ENCODE data around the gene PIM1. TPM values are rescaled to one million over a fixed set of nuclear protein-coding genes. Genes with fewer than 3 reads are reported as not detected.
A peak's percentile ranks its signal among the peaks of the same experiment; 100 is the strongest.

The PIM1 gene
- total RNA-seq, 1 donor from 2014 or later: 12.8 TPM

DNA sequence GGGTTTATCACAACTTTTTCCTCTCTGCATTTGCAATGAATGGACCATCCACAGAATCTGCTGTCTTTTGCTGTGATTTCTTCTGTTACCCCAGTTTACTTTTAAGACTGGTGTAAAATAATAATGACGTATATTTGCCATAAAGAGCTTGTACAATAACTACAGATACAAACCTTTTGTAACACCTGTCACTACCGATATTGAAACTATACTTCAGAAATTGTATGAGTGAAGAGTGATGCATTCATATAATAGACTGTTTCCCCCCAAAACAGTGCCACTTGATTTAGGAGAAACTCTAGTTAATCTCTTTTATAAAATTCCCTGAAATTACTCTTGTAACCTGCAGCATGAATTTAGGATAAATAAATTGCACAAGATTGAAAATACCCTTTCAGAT lies 26.4 kb upstream of the PIM1 start:
- H3K9me3 Mint-ChIP-seq (ENCODE audit: unreplicated experiment): no peaks in the 10 kb centered on the region
- peak overlapping the region; percentile 90 for H3K27ac Mint-ChIP-seq (ENCODE audit: unreplicated experiment)
- H3K36me3 Mint-ChIP-seq (ENCODE audit: unreplicated experiment): no peaks in the 10 kb centered on the region
- no peak for DNase-seq (ENCODE audit: extremely low spot score, unreplicated experiment)
- H3K27me3 Mint-ChIP-seq (ENCODE audit: unreplicated experiment): no peaks in the 10 kb centered on the region
- TF ChIP-seq, protein P1, sequence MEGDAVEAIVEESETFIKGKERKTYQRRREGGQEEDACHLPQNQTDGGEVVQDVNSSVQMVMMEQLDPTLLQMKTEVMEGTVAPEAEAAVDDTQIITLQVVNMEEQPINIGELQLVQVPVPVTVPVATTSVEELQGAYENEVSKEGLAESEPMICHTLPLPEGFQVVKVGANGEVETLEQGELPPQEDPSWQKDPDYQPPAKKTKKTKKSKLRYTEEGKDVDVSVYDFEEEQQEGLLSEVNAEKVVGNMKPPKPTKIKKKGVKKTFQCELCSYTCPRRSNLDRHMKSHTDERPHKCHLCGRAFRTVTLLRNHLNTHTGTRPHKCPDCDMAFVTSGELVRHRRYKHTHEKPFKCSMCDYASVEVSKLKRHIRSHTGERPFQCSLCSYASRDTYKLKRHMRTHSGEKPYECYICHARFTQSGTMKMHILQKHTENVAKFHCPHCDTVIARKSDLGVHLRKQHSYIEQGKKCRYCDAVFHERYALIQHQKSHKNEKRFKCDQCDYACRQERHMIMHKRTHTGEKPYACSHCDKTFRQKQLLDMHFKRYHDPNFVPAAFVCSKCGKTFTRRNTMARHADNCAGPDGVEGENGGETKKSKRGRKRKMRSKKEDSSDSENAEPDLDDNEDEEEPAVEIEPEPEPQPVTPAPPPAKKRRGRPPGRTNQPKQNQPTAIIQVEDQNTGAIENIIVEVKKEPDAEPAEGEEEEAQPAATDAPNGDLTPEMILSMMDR (IDR thresholded peaks at IDR 0.05): no peak
- peaks cover 40% of the 10 kb centered on the region for H3K4me1 Mint-ChIP-seq (ENCODE audit: unreplicated experiment)
- H3K4me3 Mint-ChIP-seq (ENCODE audit: unreplicated experiment): no peak overlapping the region

DNA sequence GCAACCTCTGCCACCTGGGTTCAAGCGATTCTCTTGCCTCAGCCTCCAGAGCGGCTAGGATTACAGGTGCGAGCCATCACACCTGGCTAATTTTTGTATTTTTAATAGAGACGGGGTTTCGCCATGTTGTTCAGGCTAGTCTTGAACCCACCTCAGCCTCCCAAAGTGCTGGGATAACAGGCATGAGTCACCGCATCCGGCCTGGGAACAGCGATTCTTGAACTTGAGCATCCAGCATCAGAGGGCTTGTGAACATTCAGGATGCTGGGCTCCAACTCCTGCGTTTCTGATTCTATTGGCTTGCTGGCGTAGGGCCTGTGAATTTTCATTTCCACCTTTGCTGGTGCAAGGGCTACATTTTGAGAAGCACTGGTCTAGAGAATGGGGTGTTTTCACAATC lies 24.5 kb upstream of the PIM1 start:
- Mint-ChIP-seq H3K4me1 (ENCODE audit: unreplicated experiment) (peaks cover 34% of the 10 kb centered on the region), H3K27ac (ENCODE audit: unreplicated experiment) (peak overlapping the region; percentile 18), H3K4me3 (ENCODE audit: unreplicated experiment) (no peak overlapping the region), H3K9me3 (ENCODE audit: unreplicated experiment) (no peaks in the 10 kb centered on the region), H3K36me3 (ENCODE audit: unreplicated experiment) (no peaks in the 10 kb centered on the region), H3K27me3 (ENCODE audit: unreplicated experiment) (no peaks in the 10 kb centered on the region)
- DNase-seq (ENCODE audit: extremely low spot score, unreplicated experiment): no peak
- TF ChIP-seq, protein P1 (IDR thresholded peaks at IDR 0.05): no peak

DNA sequence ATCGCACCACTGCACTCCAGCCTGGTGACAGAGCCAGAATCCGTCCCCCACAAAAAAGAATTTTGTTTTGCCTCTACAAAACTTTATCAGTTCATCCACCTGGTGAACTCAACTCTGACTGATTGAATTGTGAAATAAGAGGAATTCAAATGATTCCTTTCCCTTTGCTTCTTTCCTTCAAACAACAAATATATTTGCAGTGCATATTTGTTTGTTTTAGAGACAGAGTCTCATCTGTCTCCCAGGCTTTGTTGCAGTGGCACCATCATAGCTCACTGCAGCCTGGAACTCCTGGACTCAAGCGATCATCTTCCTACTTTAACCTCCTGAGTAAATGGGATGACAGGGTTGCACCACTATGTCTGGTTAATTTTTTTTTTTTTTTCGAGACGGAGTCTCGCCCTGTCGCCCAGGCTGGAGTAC lies 23.2 kb upstream of the PIM1 start:
- H3K27me3 Mint-ChIP-seq (ENCODE audit: unreplicated experiment): no peaks in the 10 kb centered on the region
- no peak overlapping the region for H3K27ac Mint-ChIP-seq (ENCODE audit: unreplicated experiment)
- DNase-seq (ENCODE audit: extremely low spot score, unreplicated experiment): no peak
- H3K4me3 Mint-ChIP-seq (ENCODE audit: unreplicated experiment): no peak overlapping the region
- TF ChIP-seq, protein P1 (IDR thresholded peaks at IDR 0.05): no peak
- H3K9me3 Mint-ChIP-seq (ENCODE audit: unreplicated experiment): no peaks in the 10 kb centered on the region
- no peaks in the 10 kb centered on the region for H3K36me3 Mint-ChIP-seq (ENCODE audit: unreplicated experiment)
- H3K4me1 Mint-ChIP-seq (ENCODE audit: unreplicated experiment): peaks cover 27% of the 10 kb centered on the region

DNA sequence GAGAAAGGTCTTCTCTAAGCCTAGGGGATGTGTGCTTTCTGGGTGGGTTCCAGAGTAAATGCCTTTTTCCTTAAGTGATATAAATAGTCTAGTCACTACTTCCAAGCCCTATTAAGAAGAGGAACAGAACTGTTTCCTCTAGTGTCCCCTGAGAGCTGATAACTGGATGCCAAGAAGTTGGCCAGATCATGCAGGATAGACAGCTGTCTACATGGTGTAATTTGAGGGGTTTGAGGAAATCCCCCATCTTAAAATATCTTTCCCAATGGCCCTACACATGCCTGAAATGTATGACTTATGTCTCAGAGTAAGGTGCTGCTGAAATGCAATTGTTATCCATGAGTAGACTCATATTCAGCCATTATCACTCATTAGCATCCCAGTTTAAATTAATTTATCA lies 20.2 kb upstream of the PIM1 start:
- Mint-ChIP-seq H3K4me3 (ENCODE audit: unreplicated experiment) (no peak overlapping the region), H3K4me1 (ENCODE audit: unreplicated experiment) (peaks cover 5% of the 10 kb centered on the region), H3K9me3 (ENCODE audit: unreplicated experiment) (no peaks in the 10 kb centered on the region), H3K27me3 (ENCODE audit: unreplicated experiment) (no peaks in the 10 kb centered on the region), H3K27ac (ENCODE audit: unreplicated experiment) (no peak overlapping the region), H3K36me3 (ENCODE audit: unreplicated experiment) (no peaks in the 10 kb centered on the region)
- DNase-seq (ENCODE audit: extremely low spot score, unreplicated experiment): no peak
- TF ChIP-seq, protein P1 (IDR thresholded peaks at IDR 0.05): no peak

DNA sequence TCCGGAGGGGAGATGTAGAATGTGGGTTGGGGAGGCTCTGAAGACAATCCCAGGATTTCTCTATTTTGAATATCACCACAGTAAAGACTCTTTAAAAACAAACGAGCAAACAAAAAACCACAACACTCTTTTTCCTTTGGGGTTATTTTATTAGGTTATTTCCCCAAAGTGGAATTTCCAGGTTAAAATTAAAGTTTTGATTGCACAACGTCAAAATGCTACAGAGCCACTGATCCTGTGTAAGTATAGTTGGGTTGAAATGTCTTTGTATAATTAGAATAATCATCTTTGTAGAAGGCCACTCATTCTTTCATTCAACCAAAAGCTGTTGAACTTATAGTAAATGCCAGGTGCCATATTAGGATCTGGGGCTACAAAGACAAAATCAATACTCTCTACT lies 19.6 kb upstream of the PIM1 start:
- Mint-ChIP-seq H3K9me3 (ENCODE audit: unreplicated experiment) (no peaks in the 10 kb centered on the region), H3K4me1 (ENCODE audit: unreplicated experiment) (peaks cover 5% of the 10 kb centered on the region), H3K27ac (ENCODE audit: unreplicated experiment) (no peak overlapping the region), H3K27me3 (ENCODE audit: unreplicated experiment) (no peaks in the 10 kb centered on the region), H3K36me3 (ENCODE audit: unreplicated experiment) (no peaks in the 10 kb centered on the region), H3K4me3 (ENCODE audit: unreplicated experiment) (no peak overlapping the region)
- TF ChIP-seq, protein P1 (IDR thresholded peaks at IDR 0.05): no peak
- DNase-seq (ENCODE audit: extremely low spot score, unreplicated experiment): no peak
